Stimulated activated naive CD8-positive, alpha-beta T cell treated with anti-CD3 and anti-CD28 coated beads, Interleukin-15, Interleukin-2, amounts not matched to agents 100 ng/mL and 50 ng/mL, for 24 hours (primary cell): ENCODE measurements around the gene NOX5.
"Not testable (repeated sequence)": the region's sequence is repeated elsewhere in the genome, so short reads cannot be mapped to it uniquely, and the experiment has no call there.

ENCODE experiments used
- H3K27ac Mint-ChIP-seq: one replicate; pipeline ENCODE4 v1.8.0; 2021; ENCODE audit warnings: mild to moderate bottlenecking, mixed read lengths
- H3K27me3 Mint-ChIP-seq: one replicate; pipeline ENCODE4 v1.8.0; 2021; ENCODE audit warnings: mixed read lengths
- H3K36me3 Mint-ChIP-seq: one replicate; pipeline ENCODE4 v1.8.0; 2021; ENCODE audit warnings: low read depth, mixed read lengths
- H3K4me1 Mint-ChIP-seq: one replicate; pipeline ENCODE4 v1.8.0; 2021; ENCODE audit warnings: low read depth, mixed read lengths
- H3K4me3 Mint-ChIP-seq: one replicate; pipeline ENCODE4 v1.8.0; 2021; ENCODE audit warnings: mild to moderate bottlenecking, mixed read lengths
- H3K9me3 Mint-ChIP-seq: one replicate; pipeline ENCODE4 v1.8.0; 2021; ENCODE audit warnings: mixed read lengths

Gene NOX5

GRCh38 chr15:69045802-69046201 lies 31.3 kb downstream of the NOX5 start:
- Mint-ChIP-seq H3K36me3 (no peaks in the 10 kb centered on the region), H3K4me1 (no peaks in the 10 kb centered on the region), H3K27me3 (no peaks in the 10 kb centered on the region), H3K4me3 (no peak overlapping the region), H3K9me3 (no peaks in the 10 kb centered on the region), H3K27ac (no peak overlapping the region)

GRCh38 chr15:69046781-69047180 lies 32.3 kb downstream of the NOX5 start:
- Mint-ChIP-seq H3K9me3 (no peaks in the 10 kb centered on the region), H3K27ac (no peak overlapping the region), H3K4me3 (no peak overlapping the region), H3K27me3 (peaks cover 5% of the 10 kb centered on the region), H3K4me1 (no peaks in the 10 kb centered on the region), H3K36me3 (no peaks in the 10 kb centered on the region)

GRCh38 chr15:69049976-69050375 lies 35.5 kb downstream of the NOX5 start:
- H3K27me3 Mint-ChIP-seq: peaks cover 8% of the 10 kb centered on the region
- no peaks in the 10 kb centered on the region for H3K36me3 Mint-ChIP-seq
- H3K9me3 Mint-ChIP-seq: no peaks in the 10 kb centered on the region
- H3K4me3 Mint-ChIP-seq: no peak overlapping the region
- H3K27ac Mint-ChIP-seq: no peak overlapping the region
- no peaks in the 10 kb centered on the region for H3K4me1 Mint-ChIP-seq

- H3K9me3 Mint-ChIP-seq: no peaks in the 10 kb centered on the region
- H3K4me1 Mint-ChIP-seq: peaks cover 12% of the 10 kb centered on the region
- H3K36me3 Mint-ChIP-seq: no peaks in the 10 kb centered on the region
- H3K27me3 Mint-ChIP-seq: peaks cover 22% of the 10 kb centered on the region
- no peak overlapping the region for H3K27ac Mint-ChIP-seq
- no peak overlapping the region for H3K4me3 Mint-ChIP-seq
Measured at GRCh38 chr15:69055251-69055650, 40.8 kb downstream of the NOX5 start.

- H3K27me3 Mint-ChIP-seq: peaks cover 18% of the 10 kb centered on the region
- no peaks in the 10 kb centered on the region for H3K36me3 Mint-ChIP-seq
- H3K4me3 Mint-ChIP-seq: no peak overlapping the region
- H3K27ac Mint-ChIP-seq: no peak overlapping the region
- no peaks in the 10 kb centered on the region for H3K9me3 Mint-ChIP-seq
- peaks cover 22% of the 10 kb centered on the region for H3K4me1 Mint-ChIP-seq
Measured at GRCh38 chr15:69056365-69056764, 41.9 kb downstream of the NOX5 start.

GRCh38 chr15:69058830-69059556 lies 44.5 kb downstream of the NOX5 start:
- peaks cover 24% of the 10 kb centered on the region for H3K4me1 Mint-ChIP-seq

GRCh38 chr15:69059557-69059943 lies 45.1 kb downstream of the NOX5 start:
- H3K4me3 Mint-ChIP-seq: no peak overlapping the region

More at GRCh38 chr15:69058830-69059556, 44.5 kb downstream of the NOX5 start:
- no peaks in the 10 kb centered on the region for H3K36me3 Mint-ChIP-seq
- no peak overlapping the region for H3K27ac Mint-ChIP-seq
- peaks cover 14% of the 10 kb centered on the region for H3K27me3 Mint-ChIP-seq
- no peaks in the 10 kb centered on the region for H3K9me3 Mint-ChIP-seq
- no peak overlapping the region for H3K4me3 Mint-ChIP-seq

GRCh38 chr15:69060041-69060481 lies 45.6 kb downstream of the NOX5 start:
- H3K9me3 Mint-ChIP-seq: no peaks in the 10 kb centered on the region
- H3K36me3 Mint-ChIP-seq: no peaks in the 10 kb centered on the region
- H3K27ac Mint-ChIP-seq: no peak overlapping the region
- H3K4me1 Mint-ChIP-seq: peaks cover 24% of the 10 kb centered on the region
- no peak overlapping the region for H3K4me3 Mint-ChIP-seq
- H3K27me3 Mint-ChIP-seq: peaks cover 14% of the 10 kb centered on the region

More at GRCh38 chr15:69059557-69059943, 45.1 kb downstream of the NOX5 start:
- no peak overlapping the region for H3K27ac Mint-ChIP-seq
- peaks cover 14% of the 10 kb centered on the region for H3K27me3 Mint-ChIP-seq
- peaks cover 24% of the 10 kb centered on the region for H3K4me1 Mint-ChIP-seq
- no peaks in the 10 kb centered on the region for H3K36me3 Mint-ChIP-seq
- no peaks in the 10 kb centered on the region for H3K9me3 Mint-ChIP-seq

- Mint-ChIP-seq H3K27me3 (peaks cover 17% of the 10 kb centered on the region), H3K36me3 (no peaks in the 10 kb centered on the region), H3K4me1 (peaks cover 24% of the 10 kb centered on the region), H3K4me3 (no peak overlapping the region), H3K27ac (no peak overlapping the region), H3K9me3 (no peaks in the 10 kb centered on the region)
Measured at GRCh38 chr15:69060744-69061143, 46.2 kb downstream of the NOX5 start.

- peaks cover 21% of the 10 kb centered on the region for H3K27me3 Mint-ChIP-seq
- H3K4me3 Mint-ChIP-seq: no peak overlapping the region
- no peak overlapping the region for H3K27ac Mint-ChIP-seq
- H3K9me3 Mint-ChIP-seq: no peaks in the 10 kb centered on the region
- H3K36me3 Mint-ChIP-seq: no peaks in the 10 kb centered on the region
- peaks cover 24% of the 10 kb centered on the region for H3K4me1 Mint-ChIP-seq
Measured at GRCh38 chr15:69061414-69061842, 46.9 kb downstream of the NOX5 start.

GRCh38 chr15:69064649-69065048 lies 50.2 kb downstream of the NOX5 start:
- H3K27ac Mint-ChIP-seq: no peak overlapping the region

GRCh38 chr15:69066007-69066995 lies 51.8 kb downstream of the NOX5 start:
- Mint-ChIP-seq H3K4me3 (no peak overlapping the region), H3K9me3 (no peaks in the 10 kb centered on the region), H3K27ac (no peak overlapping the region), H3K36me3 (no peaks in the 10 kb centered on the region), H3K27me3 (peaks cover 26% of the 10 kb centered on the region), H3K4me1 (peaks cover 3% of the 10 kb centered on the region)

More at GRCh38 chr15:69064649-69065048, 50.2 kb downstream of the NOX5 start:
- H3K4me1 Mint-ChIP-seq: peaks cover 17% of the 10 kb centered on the region
- no peaks in the 10 kb centered on the region for H3K36me3 Mint-ChIP-seq
- H3K27me3 Mint-ChIP-seq: peaks cover 12% of the 10 kb centered on the region
- no peaks in the 10 kb centered on the region for H3K9me3 Mint-ChIP-seq
- no peak overlapping the region for H3K4me3 Mint-ChIP-seq

- Mint-ChIP-seq H3K9me3 (no peaks in the 10 kb centered on the region), H3K27ac (no peak overlapping the region), H3K27me3 (peaks cover 36% of the 10 kb centered on the region), H3K4me1 (no peaks in the 10 kb centered on the region), H3K4me3 (no peak overlapping the region), H3K36me3 (no peaks in the 10 kb centered on the region)
Measured at GRCh38 chr15:69067296-69067695, 52.8 kb downstream of the NOX5 start.

- Mint-ChIP-seq H3K4me1 (no peaks in the 10 kb centered on the region), H3K9me3 (no peaks in the 10 kb centered on the region), H3K36me3 (no peaks in the 10 kb centered on the region), H3K4me3 (no peak overlapping the region), H3K27me3 (peaks cover 38% of the 10 kb centered on the region), H3K27ac (no peak overlapping the region)
Measured at GRCh38 chr15:69068157-69068556, 53.7 kb downstream of the NOX5 start.

- H3K36me3 Mint-ChIP-seq, H3K4me1 Mint-ChIP-seq, H3K27ac Mint-ChIP-seq, H3K4me3 Mint-ChIP-seq, H3K9me3 Mint-ChIP-seq: not testable (repeated sequence)
- peaks cover 46% of the 10 kb centered on the region for H3K27me3 Mint-ChIP-seq
Measured at GRCh38 chr15:69069290-69069689, 54.8 kb downstream of the NOX5 start.
